GM21786 (cell line): Measurements from ENCODE around the gene DCHS1.
A peak's percentile ranks its signal among the peaks of the same experiment; 100 is the strongest.
"Not testable (repeated sequence)": the region's sequence is repeated elsewhere in the genome, so short reads cannot be mapped to it uniquely, and the experiment has no call there.

Source experiments
- ATAC-seq: cut with Tn5 transposase; IDR thresholded peaks from one replicate; pipeline ENCODE4 v1.9.1; 2021; ENCODE audit not compliant: unreplicated experiment

DCHS1 gene, protein sequence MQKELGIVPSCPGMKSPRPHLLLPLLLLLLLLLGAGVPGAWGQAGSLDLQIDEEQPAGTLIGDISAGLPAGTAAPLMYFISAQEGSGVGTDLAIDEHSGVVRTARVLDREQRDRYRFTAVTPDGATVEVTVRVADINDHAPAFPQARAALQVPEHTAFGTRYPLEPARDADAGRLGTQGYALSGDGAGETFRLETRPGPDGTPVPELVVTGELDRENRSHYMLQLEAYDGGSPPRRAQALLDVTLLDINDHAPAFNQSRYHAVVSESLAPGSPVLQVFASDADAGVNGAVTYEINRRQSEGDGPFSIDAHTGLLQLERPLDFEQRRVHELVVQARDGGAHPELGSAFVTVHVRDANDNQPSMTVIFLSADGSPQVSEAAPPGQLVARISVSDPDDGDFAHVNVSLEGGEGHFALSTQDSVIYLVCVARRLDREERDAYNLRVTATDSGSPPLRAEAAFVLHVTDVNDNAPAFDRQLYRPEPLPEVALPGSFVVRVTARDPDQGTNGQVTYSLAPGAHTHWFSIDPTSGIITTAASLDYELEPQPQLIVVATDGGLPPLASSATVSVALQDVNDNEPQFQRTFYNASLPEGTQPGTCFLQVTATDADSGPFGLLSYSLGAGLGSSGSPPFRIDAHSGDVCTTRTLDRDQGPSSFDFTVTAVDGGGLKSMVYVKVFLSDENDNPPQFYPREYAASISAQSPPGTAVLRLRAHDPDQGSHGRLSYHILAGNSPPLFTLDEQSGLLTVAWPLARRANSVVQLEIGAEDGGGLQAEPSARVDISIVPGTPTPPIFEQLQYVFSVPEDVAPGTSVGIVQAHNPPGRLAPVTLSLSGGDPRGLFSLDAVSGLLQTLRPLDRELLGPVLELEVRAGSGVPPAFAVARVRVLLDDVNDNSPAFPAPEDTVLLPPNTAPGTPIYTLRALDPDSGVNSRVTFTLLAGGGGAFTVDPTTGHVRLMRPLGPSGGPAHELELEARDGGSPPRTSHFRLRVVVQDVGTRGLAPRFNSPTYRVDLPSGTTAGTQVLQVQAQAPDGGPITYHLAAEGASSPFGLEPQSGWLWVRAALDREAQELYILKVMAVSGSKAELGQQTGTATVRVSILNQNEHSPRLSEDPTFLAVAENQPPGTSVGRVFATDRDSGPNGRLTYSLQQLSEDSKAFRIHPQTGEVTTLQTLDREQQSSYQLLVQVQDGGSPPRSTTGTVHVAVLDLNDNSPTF (N-terminal part only)

GRCh38 chr11:6655790-6656583 lies at the start of gene DCHS1:
Gene DCHS1, minus strand, starts transcription at chr11:6655809. Its CDS starts 14,196 bp downstream, at chr11:6641613.
- ATAC-seq, result no peak

DNA sequence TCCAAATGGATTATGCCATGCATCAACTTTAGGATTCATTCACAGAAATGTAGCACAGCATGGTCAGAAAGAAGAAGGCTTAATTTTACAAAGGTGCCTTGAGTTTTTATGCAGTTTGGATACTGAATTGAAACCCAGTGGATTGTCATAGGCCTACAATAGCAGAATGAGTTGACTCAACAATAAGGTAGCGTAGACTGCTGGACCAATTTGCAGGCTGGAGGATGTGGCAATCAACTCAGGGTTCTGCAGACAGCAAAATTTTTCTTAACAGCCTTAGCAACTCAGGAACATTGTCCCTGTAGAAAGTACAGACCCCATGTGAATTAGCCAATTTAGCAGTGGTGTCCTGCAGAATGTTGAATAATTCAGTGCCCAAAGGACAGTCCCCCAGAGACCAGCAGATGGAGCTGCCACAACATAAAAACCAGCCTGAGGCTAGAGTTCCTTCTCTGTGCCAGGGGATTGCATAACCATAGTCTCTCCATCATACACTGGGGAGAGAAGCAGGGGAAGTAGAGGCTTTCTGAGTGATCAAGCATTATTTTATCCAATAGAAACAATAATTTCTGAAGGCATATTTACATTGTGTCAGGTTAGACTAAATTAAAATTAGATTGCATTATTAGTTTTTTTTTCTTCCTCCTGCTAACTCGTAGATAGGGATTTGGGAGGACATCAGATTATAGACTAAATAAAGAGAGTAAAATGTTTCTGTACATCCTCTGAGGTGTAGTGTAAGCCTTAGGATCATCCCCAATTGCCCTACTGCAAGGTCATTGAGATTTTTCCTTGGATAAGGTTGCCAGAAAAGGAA lies 47.8 kb upstream of the DCHS1 start:
- peak; percentile 56 for ATAC-seq

DNA sequence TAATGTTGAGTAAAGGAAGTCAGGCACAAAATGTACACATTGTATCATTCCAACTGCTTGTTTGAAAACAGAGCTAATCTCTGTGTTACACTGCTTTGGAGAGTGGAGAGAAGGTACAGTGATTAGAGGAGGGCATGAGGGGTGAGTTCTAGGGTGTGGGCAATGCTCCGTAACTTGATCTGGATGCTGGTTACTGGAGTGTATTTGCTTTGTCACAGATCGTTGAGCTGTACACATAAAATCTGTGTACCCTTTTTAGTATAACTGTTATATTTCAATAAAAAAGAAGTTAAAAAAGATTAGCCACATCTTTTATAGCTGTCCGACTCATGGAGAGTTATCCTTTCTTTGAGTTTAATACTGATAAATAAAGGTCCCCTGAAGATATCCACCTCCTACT lies 46.3 kb upstream of the DCHS1 start:
- not testable (repeated sequence) for ATAC-seq

DNA sequence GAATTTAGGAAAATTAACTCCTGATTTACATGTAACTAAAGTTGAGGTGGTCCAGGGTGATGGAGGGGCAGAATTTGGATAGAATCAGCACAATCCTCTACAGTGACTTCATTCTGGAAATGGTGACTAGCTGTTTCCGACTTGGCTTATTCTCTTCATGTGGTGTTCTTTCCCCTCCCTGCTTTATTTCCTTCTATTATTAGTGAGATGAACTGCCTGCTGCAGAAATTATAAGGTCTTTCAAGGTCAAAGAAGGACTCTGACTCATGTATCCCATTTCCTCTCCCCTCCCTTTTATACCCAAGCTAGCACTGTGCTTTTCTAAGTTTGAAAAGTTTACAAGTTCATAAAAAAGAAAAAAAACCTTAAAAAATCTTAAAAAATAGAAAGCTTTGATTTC lies 39.8 kb upstream of the DCHS1 start:
- ATAC-seq, result no peak

DNA sequence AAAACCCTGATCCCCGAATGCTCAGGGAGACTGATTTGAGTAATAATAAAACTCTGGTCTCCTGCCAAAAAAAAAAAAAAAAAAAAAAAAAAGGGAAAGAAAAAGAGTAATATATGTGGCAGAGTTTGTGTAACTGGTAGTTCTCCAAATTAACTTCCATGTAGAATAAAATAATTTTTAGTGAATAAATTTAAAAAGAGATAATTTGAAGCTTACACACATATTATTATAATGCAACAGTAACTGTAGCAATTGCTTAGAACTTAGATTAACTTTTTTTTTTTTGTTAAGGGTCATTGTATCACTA lies 38.6 kb upstream of the DCHS1 start:
- ATAC-seq, result no peak

DNA sequence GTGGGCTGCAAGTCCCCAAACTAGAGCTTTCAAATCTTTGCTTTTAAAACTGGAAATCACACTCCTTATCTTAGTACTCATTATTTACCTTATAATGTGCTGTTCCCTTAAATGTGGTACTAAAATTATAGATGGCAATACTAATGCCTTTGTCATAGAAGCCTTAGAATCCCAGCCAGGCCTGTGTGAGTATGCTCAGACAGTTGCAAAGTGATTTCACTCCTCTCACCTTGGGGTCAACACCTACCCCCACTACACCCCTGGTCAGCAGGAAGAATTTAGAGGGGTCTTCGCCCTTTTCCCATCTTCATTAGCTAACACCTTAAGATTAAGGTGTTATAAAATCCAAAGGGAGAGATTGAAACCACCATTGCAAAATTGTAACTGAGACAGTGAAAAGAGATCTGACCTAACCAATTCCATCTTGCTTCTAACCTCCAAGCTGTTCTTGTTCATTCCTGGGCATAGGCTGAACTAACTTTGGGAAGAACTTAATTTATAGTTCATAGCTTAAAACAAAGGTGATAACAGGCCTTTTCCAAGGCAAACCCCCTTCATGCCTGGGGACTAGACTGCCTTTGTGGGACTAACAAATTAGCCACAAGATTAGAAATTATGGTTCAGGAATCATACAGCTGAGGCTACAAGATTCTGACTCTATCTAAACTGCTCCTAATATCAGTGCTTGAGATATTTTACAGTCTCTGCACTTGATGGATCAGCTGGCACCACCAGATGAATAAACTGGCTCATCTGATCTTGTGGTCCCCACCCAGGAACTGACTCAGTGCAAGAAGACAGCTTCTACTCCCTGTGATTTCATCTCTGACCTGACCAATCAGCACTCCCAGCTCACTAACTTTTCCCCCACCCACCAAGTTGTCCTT lies 38.0 kb upstream of the DCHS1 start:
- ATAC-seq, result no peak

DNA sequence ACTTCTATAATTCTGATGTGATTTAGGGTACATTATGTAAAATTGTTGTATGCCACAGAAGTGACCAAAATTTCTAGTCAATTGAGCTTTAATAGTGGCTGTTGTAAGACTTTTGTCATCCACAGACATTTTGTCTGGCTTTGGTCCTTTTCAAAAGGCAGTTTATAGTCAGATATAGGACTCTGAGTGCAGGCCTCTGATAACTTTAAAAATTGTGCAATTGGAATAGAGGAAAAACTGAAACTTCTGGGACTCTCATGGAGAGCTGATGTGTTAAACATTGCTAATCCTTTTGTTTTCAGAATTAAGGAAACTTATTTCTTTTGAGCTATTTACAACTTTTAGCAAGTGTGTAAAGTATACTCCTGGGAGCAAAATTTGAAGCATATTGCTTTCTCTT lies 36.5 kb upstream of the DCHS1 start:
- ATAC-seq, result no peak

- not testable (repeated sequence) for ATAC-seq
These were observed 35.0 kb upstream of the DCHS1 start for GRCh38 chr11:6690431-6691132.

DNA sequence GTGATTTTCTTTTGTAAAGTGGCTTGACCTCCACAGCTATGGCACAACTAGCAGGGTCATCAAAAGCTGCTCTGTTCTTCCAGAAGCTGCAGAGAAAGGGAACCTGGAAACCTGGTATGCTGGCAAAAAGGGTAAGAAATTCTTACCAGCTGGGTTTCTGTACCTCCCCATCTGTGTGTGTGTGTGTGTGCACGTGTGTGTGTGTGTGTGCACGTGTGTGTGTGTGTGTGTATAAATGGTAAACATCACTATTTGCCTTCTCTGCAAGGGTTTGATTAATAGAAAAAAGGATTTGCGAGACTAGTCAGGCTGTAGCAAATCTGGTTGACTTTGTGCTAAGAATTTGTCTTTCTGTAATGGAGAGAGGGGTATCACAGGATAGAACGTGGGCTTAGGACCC lies 32.3 kb upstream of the DCHS1 start:
- no peak for ATAC-seq

GRCh38 chr11:6686006-6686405 lies 30.4 kb upstream of the DCHS1 start:
- no peak for ATAC-seq

DNA sequence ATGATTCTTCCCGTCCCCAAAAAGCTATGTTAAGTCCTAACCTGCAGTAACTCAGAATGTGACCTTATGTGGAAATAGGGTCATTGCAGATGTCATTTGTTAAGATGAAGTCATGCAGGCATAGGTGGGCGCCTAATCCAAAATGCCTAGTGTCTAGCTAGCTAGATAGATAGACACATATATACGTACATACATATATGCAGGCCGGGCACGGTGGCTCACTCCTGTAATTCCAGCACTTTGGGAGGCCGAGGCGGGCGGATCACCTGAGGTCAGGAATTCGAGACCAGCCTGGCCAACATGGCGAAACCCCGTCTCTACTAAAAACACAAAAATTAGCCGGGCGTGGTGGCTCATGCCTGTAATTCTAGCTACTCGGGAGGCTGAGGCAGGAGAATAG lies 28.5 kb upstream of the DCHS1 start:
- not testable (repeated sequence) for ATAC-seq

- ATAC-seq, result peak; percentile 93
These were observed 27.6 kb upstream of the DCHS1 start, which contains the start of gene MRPL17 for GRCh38 chr11:6682936-6683861. Gene MRPL17, minus strand, starts transcription at chr11:6683340. Its CDS starts 44 bp downstream, at chr11:6683296.

DNA sequence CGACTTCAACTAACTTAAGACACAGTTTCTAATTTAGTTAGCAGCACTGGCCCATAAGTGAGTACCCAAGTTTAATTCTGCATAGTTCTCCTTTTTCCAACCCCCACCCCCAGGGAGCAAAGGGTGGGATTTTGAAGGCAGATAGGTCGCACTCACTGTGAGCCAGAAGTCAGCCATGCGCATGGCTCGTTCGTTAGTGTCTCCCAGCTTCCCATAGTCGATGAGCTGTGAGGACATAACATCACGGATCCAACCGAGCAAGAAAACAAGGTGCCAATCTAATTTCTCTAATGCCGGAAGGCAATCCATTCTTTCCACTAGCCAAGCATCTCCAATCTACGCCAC lies 27.0 kb upstream of the DCHS1 start:
- no peak for ATAC-seq

DNA sequence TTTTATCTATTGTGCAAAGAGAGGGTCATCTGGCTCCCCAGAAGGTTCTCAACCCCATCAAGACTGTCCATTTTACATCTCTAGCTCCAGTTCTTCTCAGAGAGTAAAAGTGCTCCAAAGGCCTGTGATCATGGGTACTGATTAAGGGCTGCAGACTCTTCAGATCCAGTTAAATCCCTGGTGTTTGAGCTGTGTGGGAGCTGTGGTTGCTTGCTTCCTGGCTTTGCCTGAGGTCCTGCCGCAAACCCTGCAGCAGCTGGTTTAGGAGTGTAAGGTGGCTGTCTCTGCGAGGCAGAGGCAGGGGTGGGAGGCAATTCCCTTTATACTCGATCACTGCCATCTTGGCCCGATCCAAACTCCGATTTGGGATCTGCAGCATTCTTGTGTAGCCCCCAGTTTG lies 26.3 kb upstream of the DCHS1 start:
- no peak for ATAC-seq

- no peak for ATAC-seq
These were observed 25.9 kb upstream of the DCHS1 start for GRCh38 chr11:6681505-6681904.

- ATAC-seq, result no peak
These were observed 21.4 kb upstream of the DCHS1 start for GRCh38 chr11:6677018-6677417.

DNA sequence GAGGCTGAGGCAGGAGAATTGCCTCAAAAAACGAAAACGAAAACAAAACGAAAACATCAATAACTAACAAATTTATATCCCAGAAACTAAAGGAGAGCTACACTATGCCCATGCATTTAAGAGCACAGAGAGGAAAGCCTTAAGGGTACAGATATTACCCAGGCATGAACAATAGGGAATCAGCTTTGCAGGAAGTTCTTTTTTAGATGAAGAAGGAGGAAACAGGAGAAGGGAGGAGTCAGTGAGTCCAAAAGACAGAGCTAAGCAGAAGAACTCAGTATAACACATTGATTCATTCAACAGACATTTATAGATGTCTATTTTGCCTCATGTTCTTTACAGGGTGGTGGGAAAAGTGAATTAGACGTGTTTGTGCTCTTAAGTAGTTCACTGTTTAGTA lies 19.3 kb upstream of the DCHS1 start:
- ATAC-seq, result no peak
